Liver (tissue), 3 donors: ENCODE measurements around the gene KANSL1L.

ENCODE experiments used
- CTCF ChIP-seq: fragments of 150-350 bp; IDR thresholded peaks from 2 replicates; pipeline ENCODE4 v1.5.1; 2017; ENCODE audit warnings: improper control_type of control experiment, low read depth, low read length; ENCODE audit not compliant: missing input control
- EGR1 ChIP-seq, 2 donors: IDR thresholded peaks; 2 replicates each; pipeline ENCODE4 v1.6.1; 2016 to 2018; ENCODE audit warnings: antibody characterized with exemption in 2 of 2, low read depth in 2 of 2
- RAD21 ChIP-seq, 2 donors: IDR thresholded peaks; 2 replicates each; pipeline ENCODE4 v1.6.1; 2016; ENCODE audit warnings: antibody characterized with exemption in 2 of 2, mild to moderate bottlenecking in 2 of 2
- REST ChIP-seq: IDR thresholded peaks from 2 replicates; pipeline ENCODE4 v1.6.1; 2016; ENCODE audit warnings: antibody characterized with exemption, mild to moderate bottlenecking
- SP1 ChIP-seq: IDR thresholded peaks from 2 replicates; pipeline ENCODE4 v1.6.1; 2018; ENCODE audit warnings: antibody characterized with exemption, mild to moderate bottlenecking
- TAF1 ChIP-seq: conservative IDR thresholded peaks from 2 replicates; pipeline ENCODE4 v1.6.1; 2016; ENCODE audit warnings: antibody characterized with exemption, mild to moderate bottlenecking
- TF ChIP-seq, protein P1 (sequence below): IDR thresholded peaks from 2 replicates; pipeline ENCODE4 v1.6.1; 2016; ENCODE audit warnings: antibody characterized with exemption
- TF ChIP-seq, protein P2 (sequence below): IDR thresholded peaks from 2 replicates; pipeline ENCODE4 v1.6.1; 2016; ENCODE audit warnings: antibody characterized with exemption
- donor health status: healthy.
- donor health status: healthy.

DNA sequence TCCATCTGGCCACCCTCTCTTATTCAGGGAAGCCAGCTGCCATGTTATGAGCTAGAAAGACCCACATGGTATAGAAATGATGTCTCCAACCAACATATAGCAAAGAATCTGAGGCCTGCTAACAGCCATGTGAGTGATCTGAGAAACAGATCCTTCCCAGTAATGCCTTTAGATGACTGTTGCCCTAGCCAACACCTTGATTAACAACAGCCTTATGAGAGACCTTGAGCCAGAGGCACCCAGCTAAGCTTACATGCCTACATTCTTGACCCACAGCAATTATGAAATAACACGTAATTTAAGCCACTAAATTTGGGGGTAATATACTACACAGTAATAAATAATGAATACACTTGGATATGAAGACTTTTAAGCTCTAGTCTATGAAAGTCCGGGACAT is 13.0 kb downstream of the KANSL1L start:
- TF ChIP-seq REST (no peak), CTCF (no peak), RAD21 (IDR thresholded peaks at IDR 0.05) (no peak), SP1 (no peak), TAF1 (no peak), EGR1 (IDR thresholded peaks at IDR 0.05; ENCODE audit: low read depth in 2 of 2) (no peak)
- TF ChIP-seq, protein P1, sequence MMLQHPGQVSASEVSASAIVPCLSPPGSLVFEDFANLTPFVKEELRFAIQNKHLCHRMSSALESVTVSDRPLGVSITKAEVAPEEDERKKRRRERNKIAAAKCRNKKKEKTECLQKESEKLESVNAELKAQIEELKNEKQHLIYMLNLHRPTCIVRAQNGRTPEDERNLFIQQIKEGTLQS, result no peak
- TF ChIP-seq, protein P2, sequence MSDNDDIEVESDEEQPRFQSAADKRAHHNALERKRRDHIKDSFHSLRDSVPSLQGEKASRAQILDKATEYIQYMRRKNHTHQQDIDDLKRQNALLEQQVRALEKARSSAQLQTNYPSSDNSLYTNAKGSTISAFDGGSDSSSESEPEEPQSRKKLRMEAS, result no peak
